Thoracic aorta (tissue), 2 donors: Measurements from ENCODE around the gene ATE1. TPM values are rescaled to one million over a fixed set of nuclear protein-coding genes. Genes with fewer than 3 reads are reported as not detected.
"Not testable (repeated sequence)": the region's sequence is repeated elsewhere in the genome, so short reads cannot be mapped to it uniquely, and the experiment has no call there.

ENCODE experiments used
- ATAC-seq: fragments of 150-250 bp; one replicate; pipeline ENCODE4 v1.8.0; 2017; ENCODE audit warnings: low read depth; ENCODE audit not compliant: insufficient number of reproducible peaks, low FRiP score
- DNase-seq: peaks from one replicate; pipeline ENCODE4 v3.0.0-alpha.2; 2020; ENCODE audit warnings: low spot score
- H3K27ac ChIP-seq, 2 donors: fragments of 200-600 bp; sonication (generic); 1 replicate in 1 of 2; 2 replicates in 1 of 2; pipeline ENCODE4 v1.5.1; 2016; ENCODE audit warnings: mild to moderate bottlenecking in 2 of 2, moderate library complexity in 2 of 2
- H3K27me3 ChIP-seq: fragments of 200-600 bp; sonication (generic); replicated peaks from 2 replicates; pipeline ENCODE4 v1.6.0; 2016; ENCODE audit warnings: mild to moderate bottlenecking; ENCODE audit not compliant: insufficient read depth
- H3K36me3 ChIP-seq: fragments of 200-600 bp; sonication (generic); one replicate; pipeline ENCODE4 v1.5.1; 2016
- H3K4me1 ChIP-seq, 2 donors: fragments of 200-600 bp; sonication (generic); 1 replicate in 1 of 2; 2 replicates in 1 of 2; pipeline versions ENCODE4 v1.5.1 to v1.6.0; 2016; ENCODE audit warnings: low read depth in 2 of 2, mild to moderate bottlenecking in 1 of 2; ENCODE audit not compliant: control insufficient read depth in 1 of 2
- H3K4me3 ChIP-seq: fragments of 200-600 bp; sonication (generic); 2 replicates; pipeline ENCODE4 v1.5.1; 2016; ENCODE audit warnings: mild to moderate bottlenecking
- H3K9me3 ChIP-seq: fragments of 200-600 bp; sonication (generic); 2 replicates; pipeline ENCODE4 v1.5.1; 2016
- CTCF ChIP-seq: fragments of 200-600 bp; sonication (generic); IDR thresholded peaks from one replicate; pipeline ENCODE4 v1.5.1; 2019; ENCODE audit warnings: antibody characterized with exemption
- total RNA-seq, 2 donors: library from RNA; depleted of rRNA; stranded (reverse); fragments of >200 nt; gene quantifications; one replicate each; pipeline versions ENCODE4 v1.1.0 to v1.2.3, GENCODE V29; 2016

The ATE1 gene
- total RNA-seq, 2 donors from 2014 or later = 14.8 to 27.4 TPM

GRCh38 chr10:121919666-121920065 lies 8.2 kb downstream of the ATE1 start:
- Histone ChIP-seq H3K9me3 (no peaks in the 10 kb centered on the region), H3K36me3 (no peaks in the 10 kb centered on the region), H3K4me1 (no peaks in the 10 kb centered on the region), H3K4me3 (no peak overlapping the region), H3K27ac (no peak overlapping the region), H3K27me3 (no peaks in the 10 kb centered on the region)
- no peak for TF ChIP-seq CTCF
- DNase-seq = no peak
- ATAC-seq = no peak

- H3K4me3 ChIP-seq, H3K36me3 ChIP-seq, H3K27me3 ChIP-seq, H3K4me1 ChIP-seq, H3K9me3 ChIP-seq, H3K27ac ChIP-seq, DNase-seq, ATAC-seq: not testable (repeated sequence)
Observed at GRCh38 chr10:121918800-121919199, 9.0 kb downstream of the ATE1 start.

GRCh38 chr10:121914661-121915060 lies 13.2 kb downstream of the ATE1 start:
- Histone ChIP-seq H3K9me3 (no peaks in the 10 kb centered on the region), H3K4me3 (no peak overlapping the region), H3K36me3 (no peaks in the 10 kb centered on the region), H3K4me1 (peaks cover 0 to 9% of the 10 kb centered on the region in 2 donors), H3K27ac (no peak overlapping the region), H3K27me3 (no peaks in the 10 kb centered on the region)
- no peak for ATAC-seq
- DNase-seq = no peak
- TF ChIP-seq CTCF = no peak

GRCh38 chr10:121911421-121911697 lies 16.5 kb downstream of the ATE1 start:
- Histone ChIP-seq H3K36me3 (peaks cover 11% of the 10 kb centered on the region), H3K9me3 (no peaks in the 10 kb centered on the region), H3K4me3 (no peak overlapping the region), H3K27me3 (no peaks in the 10 kb centered on the region), H3K4me1 (peaks cover 0 to 9% of the 10 kb centered on the region in 2 donors), H3K27ac (no peak overlapping the region)
- no peak for DNase-seq
- no peak for ATAC-seq
- no peak for TF ChIP-seq CTCF

GRCh38 chr10:121910673-121911420 lies 17.0 kb downstream of the ATE1 start:
- Histone ChIP-seq H3K27me3 (no peaks in the 10 kb centered on the region), H3K4me1 (peaks cover 0 to 9% of the 10 kb centered on the region in 2 donors), H3K9me3 (no peaks in the 10 kb centered on the region), H3K36me3 (peaks cover 11% of the 10 kb centered on the region), H3K4me3 (no peak overlapping the region), H3K27ac (no peak overlapping the region)
- ATAC-seq (no peak), DNase-seq (no peak)
- no peak for TF ChIP-seq CTCF

GRCh38 chr10:121904888-121905287 lies 22.9 kb downstream of the ATE1 start:
- no peak for ATAC-seq
- Histone ChIP-seq H3K4me1 (no peaks in the 10 kb centered on the region), H3K36me3 (peaks cover 17% of the 10 kb centered on the region), H3K9me3 (no peaks in the 10 kb centered on the region), H3K4me3 (no peak overlapping the region), H3K27ac (no peak overlapping the region), H3K27me3 (no peaks in the 10 kb centered on the region)
- no peak for TF ChIP-seq CTCF
- DNase-seq = no peak
